Measurements from ENCODE around the gene MIA. TPM values are rescaled to one million over a fixed set of nuclear protein-coding genes. Genes with fewer than 3 reads are reported as not detected.

Gene MIA
- total and polyA plus RNA-seq, 12 donors, result 0.63 to 2.4 (median 1.1) TPM; not detected in 5

DNA sequence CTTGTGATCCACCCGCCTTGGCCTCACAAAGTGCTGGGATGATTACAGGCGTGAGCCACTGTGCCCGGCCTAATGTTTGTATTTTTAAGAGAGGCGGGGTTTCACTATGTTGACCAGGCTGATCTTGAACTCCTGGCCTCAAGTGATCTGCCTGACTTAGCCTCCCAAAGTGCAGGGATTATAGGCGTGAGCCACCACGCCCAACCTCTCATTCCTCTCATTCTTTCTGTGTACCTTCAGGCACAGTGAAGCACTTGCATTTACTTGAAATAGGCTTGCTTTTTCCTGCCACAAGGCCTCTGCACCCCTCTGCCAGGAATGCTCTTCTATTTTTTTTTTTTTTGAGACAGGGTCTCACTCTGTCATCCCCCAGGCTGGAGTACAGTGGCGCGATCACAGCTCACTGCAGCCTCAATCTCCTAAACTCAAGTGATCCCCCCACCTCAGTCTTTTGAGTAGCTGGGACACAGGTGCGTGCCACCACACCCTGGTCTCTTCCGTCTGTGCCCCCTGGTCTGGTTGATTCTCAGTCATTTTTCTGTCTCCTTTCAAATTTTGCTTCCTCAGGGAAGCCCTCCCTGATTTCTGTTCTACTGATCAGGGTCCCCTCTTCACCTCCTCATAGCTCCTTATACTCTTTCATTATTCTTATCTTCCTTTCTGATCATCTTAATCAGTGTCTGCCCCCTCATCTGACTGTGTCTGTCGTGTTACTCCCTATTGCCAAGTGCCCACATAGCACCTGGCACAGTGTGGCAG, 40.1 kb upstream of the MIA start:
- H3K36me3 ChIP-seq, result peaks cover 3 to 100% (median 57%) of the 10 kb centered on the region in 9 donors
- ATAC-seq (no peak), DNase-seq (no peak)
- TF ChIP-seq, protein P1, sequence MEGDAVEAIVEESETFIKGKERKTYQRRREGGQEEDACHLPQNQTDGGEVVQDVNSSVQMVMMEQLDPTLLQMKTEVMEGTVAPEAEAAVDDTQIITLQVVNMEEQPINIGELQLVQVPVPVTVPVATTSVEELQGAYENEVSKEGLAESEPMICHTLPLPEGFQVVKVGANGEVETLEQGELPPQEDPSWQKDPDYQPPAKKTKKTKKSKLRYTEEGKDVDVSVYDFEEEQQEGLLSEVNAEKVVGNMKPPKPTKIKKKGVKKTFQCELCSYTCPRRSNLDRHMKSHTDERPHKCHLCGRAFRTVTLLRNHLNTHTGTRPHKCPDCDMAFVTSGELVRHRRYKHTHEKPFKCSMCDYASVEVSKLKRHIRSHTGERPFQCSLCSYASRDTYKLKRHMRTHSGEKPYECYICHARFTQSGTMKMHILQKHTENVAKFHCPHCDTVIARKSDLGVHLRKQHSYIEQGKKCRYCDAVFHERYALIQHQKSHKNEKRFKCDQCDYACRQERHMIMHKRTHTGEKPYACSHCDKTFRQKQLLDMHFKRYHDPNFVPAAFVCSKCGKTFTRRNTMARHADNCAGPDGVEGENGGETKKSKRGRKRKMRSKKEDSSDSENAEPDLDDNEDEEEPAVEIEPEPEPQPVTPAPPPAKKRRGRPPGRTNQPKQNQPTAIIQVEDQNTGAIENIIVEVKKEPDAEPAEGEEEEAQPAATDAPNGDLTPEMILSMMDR (IDR thresholded peaks at IDR 0.05), result no peak
- no peaks in the 10 kb centered on the region for H3K9me3 ChIP-seq
- H3K4me3 ChIP-seq, result no peak overlapping the region
- peaks cover 0 to 14% (median 3%) of the 10 kb centered on the region in 9 donors for H3K4me1 ChIP-seq
- no peaks in the 10 kb centered on the region for H3K27me3 ChIP-seq
- no peak overlapping the region for H3K27ac ChIP-seq
- 95 to 96% methylated on average over 11 of the region's 11 CpGs for WGBS, 2 donors
- intact Hi-C loops (cut with DNase I), result no loop called here

DNA sequence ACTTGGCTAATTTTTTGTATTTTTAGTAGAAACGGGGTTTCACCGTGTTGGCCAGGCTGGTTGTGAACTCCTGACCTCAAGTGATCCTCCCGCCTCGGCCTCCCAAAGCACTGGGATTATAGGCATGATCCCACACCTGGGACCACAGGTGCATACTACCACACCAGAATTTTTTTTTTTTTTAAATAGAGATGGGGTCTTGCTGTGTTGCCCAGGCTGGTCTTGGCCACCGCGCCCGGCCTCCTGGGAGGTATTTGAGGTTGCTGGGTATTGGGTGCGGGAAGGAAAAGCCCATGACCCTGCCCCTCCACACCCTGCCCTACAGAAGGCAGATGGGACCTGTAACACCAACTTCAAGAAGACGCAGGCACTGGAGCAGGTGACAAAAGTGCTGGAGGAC, 38.7 kb upstream of the MIA start:
- H3K36me3 ChIP-seq, result peaks cover 0 to 93% (median 45%) of the 10 kb centered on the region in 9 donors
- no peak overlapping the region for H3K4me3 ChIP-seq
- H3K4me1 ChIP-seq, result peaks cover 0 to 26% (median 9%) of the 10 kb centered on the region in 9 donors
- ATAC-seq, result no peak
- H3K27me3 ChIP-seq, result no peaks in the 10 kb centered on the region
- peak overlapping the region in 4 of 10 donors; percentile 25 to 61 (median 39) for H3K27ac ChIP-seq
- no peak for DNase-seq
- WGBS, 2 donors, result 88 to 97% methylated on average over 9 of the region's 9 CpGs
- TF ChIP-seq, protein P1 (IDR thresholded peaks at IDR 0.05), result no peak
- intact Hi-C loops (cut with DNase I), result no loop called here
- H3K9me3 ChIP-seq, result no peaks in the 10 kb centered on the region

DNA sequence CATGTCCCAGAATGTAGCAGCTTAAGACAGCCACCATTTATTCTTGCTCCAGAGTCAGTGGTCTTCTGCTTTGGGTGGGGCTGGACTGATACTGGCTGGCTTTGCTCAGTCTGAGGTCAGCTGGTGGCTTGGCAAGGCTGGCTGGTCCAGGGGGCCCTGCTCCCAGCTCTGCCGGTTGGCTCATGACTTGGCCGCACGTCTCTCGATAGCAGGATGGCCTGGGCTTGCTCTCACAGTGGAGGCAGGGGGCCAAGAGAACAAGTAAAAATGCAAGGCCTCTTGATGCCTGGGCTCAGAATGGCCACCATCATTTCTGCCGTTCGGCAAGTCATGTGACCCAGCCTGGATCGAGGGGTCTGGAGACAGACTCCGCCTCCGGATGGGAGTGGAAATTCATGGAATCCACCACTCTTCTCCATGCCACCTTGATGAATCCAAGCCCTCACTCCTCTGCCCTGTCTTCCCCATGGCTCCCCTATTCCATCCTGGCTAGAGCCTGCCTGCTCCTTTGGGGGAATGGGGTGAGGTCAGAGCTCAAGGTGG, 38.1 kb upstream of the MIA start:
- intact Hi-C loops (cut with DNase I), result no loop called here
- Histone ChIP-seq H3K4me1 (peaks cover 0 to 29% (median 9%) of the 10 kb centered on the region in 9 donors), H3K4me3 (no peak overlapping the region), H3K9me3 (no peaks in the 10 kb centered on the region), H3K36me3 (peaks cover 0 to 90% (median 45%) of the 10 kb centered on the region in 9 donors), H3K27me3 (no peaks in the 10 kb centered on the region), H3K27ac (peak overlapping the region in 4 of 10 donors; percentile 25 to 61 (median 39))
- TF ChIP-seq, protein P1 (IDR thresholded peaks at IDR 0.05), result no peak
- WGBS, 2 donors, result 68 to 75% methylated on average over 9 of the region's 9 CpGs
- ATAC-seq (peak in 7 of 8 donors; percentile 24 to 67 (median 58)), DNase-seq (peak in 1 of 2 donors; percentile 35)

DNA sequence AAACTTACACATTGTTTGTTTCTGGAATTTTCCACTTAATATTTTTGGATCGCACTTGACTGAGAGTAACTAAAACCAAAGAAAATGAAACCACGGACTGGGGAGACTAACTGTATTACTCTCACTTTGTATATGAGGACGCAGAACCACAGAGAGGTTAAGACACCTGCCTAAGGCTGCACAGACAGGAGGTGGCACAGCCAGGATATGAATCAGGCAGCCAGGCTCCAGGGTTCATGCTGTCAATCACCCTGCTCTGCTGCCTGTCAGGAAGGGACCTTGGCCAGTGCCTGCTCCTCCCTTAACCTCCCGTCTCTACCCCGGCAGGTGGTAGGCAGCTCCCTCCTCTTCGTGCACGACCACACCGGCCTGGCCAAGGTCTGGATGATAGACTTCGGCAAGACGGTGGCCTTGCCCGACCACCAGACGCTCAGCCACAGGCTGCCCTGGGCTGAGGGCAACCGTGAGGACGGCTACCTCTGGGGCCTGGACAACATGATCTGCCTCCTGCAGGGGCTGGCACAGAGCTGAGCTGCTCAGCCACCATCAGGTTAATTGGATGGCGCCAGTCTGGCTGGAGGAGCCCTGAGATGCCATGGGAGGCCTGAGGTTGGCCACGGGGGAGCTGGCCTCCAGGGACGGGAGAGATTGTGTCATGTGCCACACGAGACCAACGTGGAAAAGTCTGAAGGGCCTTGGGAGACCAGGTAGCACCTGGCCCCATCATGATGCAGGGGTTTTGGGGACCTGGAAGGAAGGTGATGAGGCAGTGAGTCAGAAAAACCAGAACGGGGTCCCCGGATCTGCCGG, 36.1 kb upstream of the MIA start:
- intact Hi-C loops (cut with DNase I), result no loop called here
- TF ChIP-seq, protein P1 (IDR thresholded peaks at IDR 0.05), result no peak
- Histone ChIP-seq H3K27me3 (no peaks in the 10 kb centered on the region), H3K36me3 (peaks cover 0 to 78% (median 28%) of the 10 kb centered on the region in 9 donors), H3K4me1 (peaks cover 0 to 29% (median 9%) of the 10 kb centered on the region in 9 donors), H3K4me3 (no peak overlapping the region), H3K9me3 (no peaks in the 10 kb centered on the region), H3K27ac (peak overlapping the region in 5 of 10 donors; percentile 15 to 80 (median 70))
- ATAC-seq (no peak), DNase-seq (no peak)
- 82 to 89% methylated on average over 22 of the region's 22 CpGs for WGBS, 2 donors
